Esophagus muscularis mucosa (tissue), 4 donors: ENCODE results near the gene DNAJC16.

ENCODE experiments used
- CTCF ChIP-seq, 3 experiments: fragments of 200-600 bp in 2 of 3; fragments of 450-650 bp in 1 of 3; sonication (generic) in 2 of 3; IDR thresholded peaks; one replicate each; pipeline ENCODE4 v1.5.1; 2017 to 2019; ENCODE audit warnings: antibody characterized with exemption in 3 of 3, mild to moderate bottlenecking in 2 of 3, moderate library complexity in 1 of 3
- EP300 ChIP-seq: sonication (generic); formaldehyde crosslinking; IDR thresholded peaks from one replicate; pipeline ENCODE4 v1.6.1; 2017; ENCODE audit warnings: antibody characterized with exemption
- POLR2A ChIP-seq: fragments of 450-650 bp; IDR thresholded peaks from one replicate; pipeline ENCODE4 v1.6.1; 2017; ENCODE audit warnings: antibody characterized with exemption, moderate library complexity, mild to moderate bottlenecking, low read depth
- POLR2AphosphoS5 ChIP-seq, 2 donors: sonication (generic); formaldehyde crosslinking; IDR thresholded peaks; one replicate each; pipeline ENCODE4 v1.6.1; 2017; ENCODE audit warnings: antibody characterized with exemption in 2 of 2

- no peak for TF ChIP-seq CTCF (IDR thresholded peaks at IDR 0.05)
- no peak for TF ChIP-seq POLR2A
- TF ChIP-seq POLR2AphosphoS5 (IDR thresholded peaks at IDR 0.05), result no peak
- no peak for TF ChIP-seq EP300
Measured at GRCh38 chr1:15623435-15623834, 96.8 kb downstream of the DNAJC16 start.
